A549 treated with dexamethasone at 1 μM for 4 hours (cell line): ENCODE results near the gene C1QTNF8. TPM values are rescaled to one million over a fixed set of nuclear protein-coding genes. Genes with fewer than 3 reads are reported as not detected.

Source experiments
- total RNA-seq: library from RNA; stranded (reverse); fragments of 200-300 nt; extraction: Qiagen RNA extraction; gene quantifications from 5 replicates; pipeline ENCODE4 v1.2.3, GENCODE V29; 2022

The C1QTNF8 gene, protein sequence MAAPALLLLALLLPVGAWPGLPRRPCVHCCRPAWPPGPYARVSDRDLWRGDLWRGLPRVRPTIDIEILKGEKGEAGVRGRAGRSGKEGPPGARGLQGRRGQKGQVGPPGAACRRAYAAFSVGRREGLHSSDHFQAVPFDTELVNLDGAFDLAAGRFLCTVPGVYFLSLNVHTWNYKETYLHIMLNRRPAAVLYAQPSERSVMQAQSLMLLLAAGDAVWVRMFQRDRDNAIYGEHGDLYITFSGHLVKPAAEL
- total RNA-seq, result 0.05 TPM in 1 of 5 replicates, not detected in the others

DNA sequence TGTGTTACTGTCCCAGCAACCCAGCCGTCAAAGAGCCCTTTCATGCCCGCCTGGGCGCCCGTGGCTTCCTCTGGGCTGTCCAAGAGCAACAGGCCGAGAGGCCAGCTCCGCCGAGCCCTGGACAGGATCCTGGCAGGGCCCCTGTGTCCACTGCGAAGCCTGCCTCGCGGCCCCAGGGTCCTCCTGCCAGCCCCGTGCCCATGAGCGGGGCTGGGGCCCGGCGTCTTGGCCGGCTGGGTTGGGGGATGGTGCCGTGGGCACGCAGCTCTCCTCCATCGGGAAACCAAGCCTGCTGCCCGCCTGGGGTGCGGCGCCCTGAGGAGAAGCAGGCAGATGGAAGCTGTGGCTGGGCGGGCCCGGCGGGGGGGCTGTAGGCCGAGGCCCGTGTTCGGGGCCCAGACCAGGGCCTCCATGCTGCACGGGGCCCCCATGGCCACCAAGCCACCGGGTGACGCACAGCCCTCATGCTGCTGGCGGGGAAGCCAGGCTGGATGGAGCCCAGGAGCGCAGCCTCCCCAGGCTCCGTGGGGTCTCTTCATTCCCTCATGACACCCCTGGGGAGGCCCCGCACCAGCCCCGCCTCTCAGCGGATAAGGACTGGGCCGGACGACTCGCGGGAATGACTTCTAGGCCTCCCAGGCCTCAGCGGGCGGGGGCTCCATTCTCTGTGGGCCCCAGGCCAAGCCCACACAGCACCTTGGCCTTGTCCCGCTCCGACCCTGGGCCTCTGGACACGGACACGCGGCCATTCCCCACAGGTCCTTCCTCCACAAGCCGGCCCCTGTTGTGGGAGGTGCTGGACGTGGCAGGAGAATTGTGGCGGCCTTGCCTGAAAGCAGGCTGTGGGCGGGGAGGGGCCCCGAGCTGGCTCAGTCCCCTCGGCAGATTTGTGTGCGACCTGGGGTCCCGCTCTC is at the start of gene C1QTNF8:
Gene C1QTNF8, minus strand, starts transcription at position 76 of the 914 bp plus-strand sequence. CDS start 1,322 bp downstream, outside the sequence.

DNA sequence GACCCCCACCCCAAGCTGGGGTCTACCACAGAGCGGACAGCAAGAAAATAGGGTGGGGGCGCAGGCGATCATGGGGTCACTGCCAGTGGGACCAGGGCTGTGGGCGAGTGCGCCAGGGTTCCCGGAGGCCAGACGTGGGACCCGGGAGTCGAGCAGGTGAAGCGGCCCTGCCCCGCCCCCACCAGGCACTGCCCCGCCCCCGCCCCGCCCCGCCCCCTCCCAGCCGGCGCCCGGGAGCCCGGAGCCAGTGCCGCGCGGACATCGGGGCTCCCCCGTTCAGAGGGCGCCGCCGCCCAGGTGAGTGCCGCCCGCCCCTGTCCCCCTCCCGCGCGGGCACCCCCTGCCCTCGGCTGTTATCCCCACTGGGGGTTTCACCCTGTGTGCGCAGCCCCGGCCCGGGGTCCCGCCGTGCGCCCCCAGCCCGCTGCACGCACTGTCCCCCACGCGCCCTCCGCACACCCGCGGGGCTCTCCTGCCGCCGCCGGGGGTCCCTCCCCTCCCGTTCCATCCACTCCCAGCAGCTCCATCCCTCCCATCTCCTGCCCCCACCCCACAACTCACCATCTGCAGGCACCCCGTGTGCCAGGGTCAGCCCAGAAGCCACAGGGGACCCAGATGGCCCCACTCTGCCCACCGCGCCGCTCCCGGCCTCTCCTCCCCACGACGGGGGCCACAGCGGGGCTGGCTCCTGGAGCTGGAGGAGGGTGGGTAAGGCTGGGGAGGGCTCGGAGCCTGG is 23.4 kb downstream of the C1QTNF8 start, which contains the start of gene SSTR5:
Gene SSTR5, plus strand, starts transcription at position 222 of the 736 bp plus-strand sequence. CDS start 6,122 bp downstream, outside the sequence.

Other genes starting within 250 kb of the C1QTNF8 start
- 7.9 to 11.2 TPM (median 9.2 TPM) in 5 replicates for gene LMF1, start 125.3 kb downstream of the C1QTNF8 start, total RNA-seq
- 2.2 to 4.2 TPM (median 3.6 TPM) in 5 replicates for gene SOX8, start 114.5 kb downstream of the C1QTNF8 start, total RNA-seq
- gene SSTR5, start 23.5 kb downstream of the C1QTNF8 start, total RNA-seq, result 0.30 to 0.64 TPM (median 0.54 TPM) in 5 replicates
- gene CACNA1H, start 56.9 kb upstream of the C1QTNF8 start, total RNA-seq, result 9.5 to 19.7 TPM (median 17.4 TPM) in 5 replicates
- gene TPSG1, start 129.0 kb upstream of the C1QTNF8 start, total RNA-seq, result 0.08 to 0.09 TPM in 2 of 5 replicates, not detected in the others
- gene TPSB2, start 133.9 kb upstream of the C1QTNF8 start, total RNA-seq, result 0.12 TPM in 1 of 5 replicates, not detected in the others
- 0.11 to 0.27 TPM (median 0.13 TPM) in 3 of 5 replicates, not detected in the others for gene TPSAB1, start 144.5 kb upstream of the C1QTNF8 start, total RNA-seq
- not detected in 5 replicates for gene TPSD1, start 159.8 kb upstream of the C1QTNF8 start, total RNA-seq
- gene UBE2I, start 213.4 kb upstream of the C1QTNF8 start, total RNA-seq, result 161 to 189 TPM (median 172 TPM) in 5 replicates
- 0.39 to 1.1 TPM (median 0.97 TPM) in 5 replicates for gene BAIAP3, start 237.4 kb upstream of the C1QTNF8 start, total RNA-seq